HepG2 (cell line): ENCODE data around the gene OPA3. TPM values are rescaled to one million over a fixed set of nuclear protein-coding genes. Genes with fewer than 3 reads are reported as not detected.
A peak's percentile ranks its signal among the peaks of the same experiment; 100 is the strongest.

ENCODE experiments used
- CBX2 ChIP-seq, 2 experiments: fragments of 200-600 bp in 1 of 2; sonication (generic); formaldehyde crosslinking in 1 of 2; IDR thresholded peaks; 2 replicates each; pipeline versions ENCODE4 v1.7.0 to v1.8.1; 2018 to 2022; ENCODE audit warnings: low read depth in 2 of 2, low read length in 1 of 2, mild to moderate bottlenecking in 1 of 2, missing genetic modification reagents in 1 of 2
- HHEX ChIP-seq: IDR thresholded peaks from 2 replicates; pipeline ENCODE4 v1.6.1; 2016; ENCODE audit warnings: control low read depth
- KDM2A ChIP-seq: sonication (generic); formaldehyde crosslinking; IDR thresholded peaks from 2 replicates; pipeline ENCODE4 v1.4.0; 2020; ENCODE audit warnings: low read depth, missing genetic modification reagents, borderline replicate concordance
- KIAA2018 ChIP-seq: sonication (generic); formaldehyde crosslinking; IDR thresholded peaks from 2 replicates; pipeline ENCODE4 v1.5.0; 2020; ENCODE audit warnings: mild to moderate bottlenecking, missing genetic modification reagents, borderline replicate concordance
- MXD1 ChIP-seq: sonication (generic); formaldehyde crosslinking; IDR thresholded peaks from 2 replicates; pipeline ENCODE4 v1.4.0; 2020; ENCODE audit warnings: mild to moderate bottlenecking, missing genetic modification reagents
- NONO ChIP-seq, 2 experiments: fragments of 450-650 bp in 1 of 2; sonication (generic) in 1 of 2; formaldehyde crosslinking in 1 of 2; IDR thresholded peaks in 1 of 2; conservative IDR thresholded peaks in 1 of 2; 2 replicates each; pipeline versions ENCODE4 v1.6.1 to v1.8.0; 2017 to 2022; ENCODE audit warnings: mild to moderate bottlenecking in 1 of 2, missing genetic modification reagents in 1 of 2, moderate library complexity in 1 of 2
- PHF20 ChIP-seq: sonication (generic); formaldehyde crosslinking; IDR thresholded peaks from 2 replicates; pipeline ENCODE4 v1.5.0; 2020; ENCODE audit warnings: mild to moderate bottlenecking, missing genetic modification reagents
- PREB ChIP-seq: sonication (generic); formaldehyde crosslinking; IDR thresholded peaks from 2 replicates; pipeline ENCODE4 v1.4.0; 2020; ENCODE audit warnings: missing genetic modification reagents
- SRSF1 ChIP-seq: fragments of 200-400 bp; formaldehyde crosslinking; optimal IDR thresholded peaks from 2 replicates; pipeline ENCODE3; 2017; ENCODE audit warnings: mild to moderate bottlenecking, low read depth, low read length, moderate library complexity
- ZBTB33 ChIP-seq: sonication (generic); formaldehyde crosslinking; IDR thresholded peaks from 2 replicates; pipeline ENCODE4 v1.4.0; 2020; ENCODE audit warnings: missing genetic modification reagents
- ZNF20 ChIP-seq: sonication (generic); formaldehyde crosslinking; IDR thresholded peaks from 2 replicates; pipeline ENCODE4 v1.4.0; 2020; ENCODE audit warnings: mild to moderate bottlenecking, moderate library complexity, missing genetic modification reagents
- ZNF619 ChIP-seq: sonication (generic); formaldehyde crosslinking; IDR thresholded peaks from 2 replicates; pipeline ENCODE4 v1.4.0; 2020; ENCODE audit warnings: mild to moderate bottlenecking, missing genetic modification reagents
- ZNF639 ChIP-seq: conservative IDR thresholded peaks from 2 replicates; pipeline ENCODE4 v1.6.1; 2018; ENCODE audit warnings: missing genetic modification reagents
- ZSCAN20 ChIP-seq: sonication (generic); formaldehyde crosslinking; IDR thresholded peaks from 2 replicates; pipeline ENCODE4 v1.4.0; 2020; ENCODE audit warnings: missing genetic modification reagents, mild to moderate bottlenecking, borderline replicate concordance
- polyA plus RNA-seq, 8 experiments: library from polyadenylated mRNA; depleted of rRNA in 3 of 8; stranded (reverse) in 7 of 8; unstranded in 1 of 8; fragments of >200 nt; fragmentation: Illumina TruSeq in 4 of 8; extraction: Trizol in 4 of 8; gene quantifications; 2 replicates each; pipeline versions ENCODE4 v1.2.1 to v1.2.3, GENCODE V29; 2011 to 2016; ENCODE audit warnings: low read depth in 4 of 8, missing spikeins in 1 of 8, mixed read lengths in 1 of 8; ENCODE audit not compliant: insufficient read depth in 1 of 8
- total RNA-seq, 5 experiments: library from RNA; depleted of rRNA; stranded (reverse); fragments of >200 nt; fragmentation: Illumina TruSeq; extraction: Trizol; gene quantifications; 2 replicates each; pipeline ENCODE4 v1.2.3, GENCODE V29; 2016; ENCODE audit warnings: low read depth in 1 of 5

Gene OPA3
- total and polyA plus RNA-seq, 2 of the 13 experiments (the other 11 are each of a cell fraction or from before 2014, with no cell fraction given) = 8.3 to 17.7 TPM

- TF ChIP-seq KIAA2018 (CRISPR knock-in tag) (no peak), PREB (CRISPR knock-in tag) (no peak), CBX2 (IDR thresholded peaks at IDR 0.05; ENCODE audit: low read depth, low read length) (no peak), CBX2 (CRISPR knock-in tag; IDR thresholded peaks at IDR 0.05; ENCODE audit: low read depth) (no peak), ZSCAN20 (no peak), MXD1 (peak; percentile 83), KDM2A (CRISPR knock-in tag) (peak; percentile 91), PHF20 (CRISPR knock-in tag) (0 out of 2 replicates have a peak, but pooled peaks have one; percentile 44), ZNF639 (CRISPR knock-in tag) (0 out of 2 replicates have a peak, but pooled peaks have one; percentile 40), SRSF1 (peak; percentile 54), ZNF20 (no peak), HHEX (CRISPR knock-in tag) (no peak), NONO (IDR thresholded peaks at IDR 0.05) (no peak), NONO (CRISPR knock-in tag; conservative IDR thresholded peaks at IDR 0.05) (peak; percentile 75; the same call in 1 of the 2 replicates), ZBTB33 (CRISPR knock-in tag) (peak; percentile 76), ZNF619 (peak; percentile 80; the same call in 1 of the 2 replicates)
These were observed 6.5 kb upstream of the OPA3 start (continued) for GRCh38 chr19:45591004-45591637.
